Smooth muscle cell (in vitro differentiated cells): ENCODE results near the gene ATMIN. TPM values are rescaled to one million over a fixed set of nuclear protein-coding genes. Genes with fewer than 3 reads are reported as not detected.

ENCODE experiments used
- DNase-seq: peaks from one replicate; lab custom pipeline; 2025; ENCODE audit not compliant: unreplicated experiment; lab: John Stamatoyannopoulos, UW
- H2AFZ ChIP-seq: fragments of 200-600 bp; sonication (generic); 2 replicates; pipeline ENCODE4 v1.6.0; 2016; ENCODE audit warnings: antibody characterized with exemption, low read depth, mild to moderate bottlenecking
- H3F3A ChIP-seq: fragments of 200-600 bp; sonication (generic); 2 replicates; pipeline ENCODE4 v1.6.0; 2017; ENCODE audit warnings: antibody characterized with exemption, low read depth
- H3K27ac ChIP-seq: fragments of 200-600 bp; sonication (generic); 2 replicates; pipeline ENCODE4 v1.5.1; 2016; ENCODE audit warnings: low read depth, mild to moderate bottlenecking
- H3K27me3 ChIP-seq: fragments of 200-600 bp; sonication (generic); 2 replicates; pipeline ENCODE4 v1.6.1; 2016; ENCODE audit warnings: low read depth, mild to moderate bottlenecking
- H3K36me3 ChIP-seq: fragments of 200-600 bp; sonication (generic); 2 replicates; pipeline ENCODE4 v1.5.1; 2016; ENCODE audit warnings: low read depth
- H3K4me1 ChIP-seq: fragments of 200-600 bp; sonication (generic); 2 replicates; pipeline ENCODE4 v1.5.1; 2016; ENCODE audit warnings: low read depth
- H3K4me2 ChIP-seq: fragments of 200-600 bp; sonication (generic); 2 replicates; pipeline ENCODE4 v1.6.0; 2016; ENCODE audit warnings: mild to moderate bottlenecking
- H3K4me3 ChIP-seq: fragments of 200-600 bp; sonication (generic); 2 replicates; pipeline ENCODE4 v1.5.1; 2016; ENCODE audit warnings: mild to moderate bottlenecking
- H3K79me2 ChIP-seq: fragments of 200-600 bp; sonication (generic); 2 replicates; pipeline ENCODE4 v1.6.0; 2016; ENCODE audit warnings: low read depth, mild to moderate bottlenecking
- H3K9ac ChIP-seq: fragments of 200-600 bp; sonication (generic); 2 replicates; pipeline ENCODE4 v1.6.0; 2016; ENCODE audit warnings: low read depth
- H3K9me3 ChIP-seq: fragments of 200-600 bp; sonication (generic); replicated peaks from 2 replicates; pipeline ENCODE4 v1.5.1; 2016; ENCODE audit warnings: low read depth
- H4K20me1 ChIP-seq: fragments of 200-600 bp; sonication (generic); 2 replicates; pipeline ENCODE4 v1.6.0; 2016; ENCODE audit warnings: low read depth
- WGBS: methylation state at CpG from one replicate; pipeline ENCODE4 v1.1.7; 2016; ENCODE audit warnings: low lambda C conversion rate; 5-methylcytosine and 5-hydroxymethylcytosine counted together
- polyA plus RNA-seq: library from polyadenylated mRNA; unstranded; fragments of >200 nt; fragmentation: Nextera tagmentation; extraction: Ambion mirVana; gene quantifications from 2 replicates; pipeline ENCODE4 v1.2.1, GENCODE V29; 2016
- small RNA-seq: library from RNA; depleted of rRNA; stranded (forward); fragments of <200 nt; gene quantifications from one replicate; pipeline ENCODE3, GENCODE V24; 2014
- total RNA-seq: library from RNA; depleted of rRNA; stranded (reverse); fragments of >200 nt; gene quantifications from 2 replicates; pipeline ENCODE4 v1.2.3, GENCODE V29; 2014
- TF ChIP-seq, protein P1 (sequence below): fragments of 200-600 bp; sonication (generic); IDR thresholded peaks from 2 replicates; pipeline ENCODE4 v1.5.1; 2017; ENCODE audit warnings: borderline replicate concordance, mild to moderate bottlenecking, antibody characterized with exemption; ENCODE audit not compliant: insufficient read depth, poor library complexity, severe bottlenecking

ATMIN gene
- total and polyA plus RNA-seq, 2 experiments from 2014 or later: 28.7 to 38.3 TPM

DNA sequence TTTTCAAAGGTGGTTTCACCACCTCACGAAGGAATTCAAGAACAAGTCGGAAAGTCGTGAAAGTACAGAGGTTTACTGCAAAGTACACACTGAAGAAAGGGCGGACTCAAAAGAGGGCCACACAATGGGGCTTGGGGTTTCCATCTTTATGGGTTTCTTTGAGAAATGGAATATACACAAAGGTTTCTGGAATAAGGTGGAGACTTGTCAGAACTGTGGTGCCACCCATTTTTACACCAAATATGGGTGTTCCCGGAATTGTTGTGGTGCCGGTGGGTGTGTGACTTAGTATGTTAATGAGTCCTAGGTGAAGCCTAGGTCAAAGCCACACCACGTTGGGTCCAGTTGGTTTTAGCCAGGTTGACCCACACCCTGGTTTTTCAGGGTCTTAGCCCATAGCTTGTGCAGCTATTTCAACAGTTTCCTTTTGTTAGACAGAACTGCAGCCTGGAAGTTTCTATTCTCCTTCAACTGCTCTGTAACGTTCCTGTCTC is 61.1 kb downstream of the ATMIN start:
- Histone ChIP-seq H2AFZ (peak overlapping the region; percentile 63), H3K79me2 (peaks cover 11% of the 10 kb centered on the region), H3K9me3 (no peaks in the 10 kb centered on the region), H3K4me1 (no peaks in the 10 kb centered on the region), H4K20me1 (no peaks in the 10 kb centered on the region), H3F3A (peaks cover 6% of the 10 kb centered on the region), H3K36me3 (no peaks in the 10 kb centered on the region), H3K9ac (no peak overlapping the region), H3K4me3 (peak overlapping the region; percentile 37), H3K27me3 (no peaks in the 10 kb centered on the region), H3K4me2 (peak overlapping the region; percentile 72), H3K27ac (no peak overlapping the region)
- no peak for DNase-seq
- 60% methylated on average over 8 of the region's 8 CpGs for WGBS
- TF ChIP-seq, protein P1, sequence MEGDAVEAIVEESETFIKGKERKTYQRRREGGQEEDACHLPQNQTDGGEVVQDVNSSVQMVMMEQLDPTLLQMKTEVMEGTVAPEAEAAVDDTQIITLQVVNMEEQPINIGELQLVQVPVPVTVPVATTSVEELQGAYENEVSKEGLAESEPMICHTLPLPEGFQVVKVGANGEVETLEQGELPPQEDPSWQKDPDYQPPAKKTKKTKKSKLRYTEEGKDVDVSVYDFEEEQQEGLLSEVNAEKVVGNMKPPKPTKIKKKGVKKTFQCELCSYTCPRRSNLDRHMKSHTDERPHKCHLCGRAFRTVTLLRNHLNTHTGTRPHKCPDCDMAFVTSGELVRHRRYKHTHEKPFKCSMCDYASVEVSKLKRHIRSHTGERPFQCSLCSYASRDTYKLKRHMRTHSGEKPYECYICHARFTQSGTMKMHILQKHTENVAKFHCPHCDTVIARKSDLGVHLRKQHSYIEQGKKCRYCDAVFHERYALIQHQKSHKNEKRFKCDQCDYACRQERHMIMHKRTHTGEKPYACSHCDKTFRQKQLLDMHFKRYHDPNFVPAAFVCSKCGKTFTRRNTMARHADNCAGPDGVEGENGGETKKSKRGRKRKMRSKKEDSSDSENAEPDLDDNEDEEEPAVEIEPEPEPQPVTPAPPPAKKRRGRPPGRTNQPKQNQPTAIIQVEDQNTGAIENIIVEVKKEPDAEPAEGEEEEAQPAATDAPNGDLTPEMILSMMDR: no peak

Small RNAs within 50 kb of the gene (small RNA-seq; reads per million reads assigned to genes)
- gene AC092718.3: not detected

Other genes starting within 250 kb of the ATMIN start
- gene CDYL2, start 231.2 kb upstream of the ATMIN start, total RNA-seq: 2.9 and 4.7 TPM in 2 replicates
- gene CDYL2, start 231.2 kb upstream of the ATMIN start, polyA plus RNA-seq: 1.9 and 2.0 TPM in 2 replicates
- gene CMC2, start 29.0 kb upstream of the ATMIN start, total RNA-seq: 53.2 and 56.6 TPM in 2 replicates
- gene CMC2, start 29.0 kb upstream of the ATMIN start, polyA plus RNA-seq: 95.5 and 110 TPM in 2 replicates
- 18.8 and 24.4 TPM in 2 replicates for gene CENPN, start 28.6 kb upstream of the ATMIN start, total RNA-seq
- gene CENPN, start 28.6 kb upstream of the ATMIN start, polyA plus RNA-seq: 14.2 and 25.1 TPM in 2 replicates
- 0.76 and 4.5 TPM in 2 replicates for gene C16orf46, start 41.4 kb downstream of the ATMIN start, total RNA-seq
- 0.69 and 1.1 TPM in 2 replicates for gene C16orf46, start 41.4 kb downstream of the ATMIN start, polyA plus RNA-seq
- 24.9 and 42.4 TPM in 2 replicates for gene GCSH, start 60.6 kb downstream of the ATMIN start, total RNA-seq
- gene GCSH, start 60.6 kb downstream of the ATMIN start, polyA plus RNA-seq: 46.4 and 48.1 TPM in 2 replicates
- gene BCO1, start 202.8 kb downstream of the ATMIN start, total RNA-seq: not detected in 2 replicates
- not detected in 2 replicates for gene BCO1, start 202.8 kb downstream of the ATMIN start, polyA plus RNA-seq